CD4-positive, alpha-beta T cell treated with Interferon alpha-2 for 1 hour (primary cell): Measurements from ENCODE around the gene IKZF3.
A peak's percentile ranks its signal among the peaks of the same experiment; 100 is the strongest.
"Not testable (repeated sequence)": the region's sequence is repeated elsewhere in the genome, so short reads cannot be mapped to it uniquely, and the experiment has no call there.

Experiments used
- DNase-seq, 2 donors: peaks; one replicate each; pipeline ENCODE4 v3.0.0-alpha.2; 2020 to 2022

The IKZF3 gene

GRCh38 chr17:39754958-39755553 lies 109.1 kb downstream of the IKZF3 start:
- DNase-seq, result no peak

GRCh38 chr17:39754161-39754957 lies 109.8 kb downstream of the IKZF3 start:
- DNase-seq, result peak; percentile 99

- DNase-seq, result peak; percentile 79 to 84
These were observed 110.5 kb downstream of the IKZF3 start for GRCh38 chr17:39753514-39754160.

GRCh38 chr17:39752241-39752881 lies 111.8 kb downstream of the IKZF3 start:
- DNase-seq, result no peak

GRCh38 chr17:39751637-39752036 lies 112.5 kb downstream of the IKZF3 start:
- no peak for DNase-seq

- DNase-seq, result no peak
These were observed 113.0 kb downstream of the IKZF3 start for GRCh38 chr17:39751016-39751543.

- DNase-seq, result no peak
These were observed 113.7 kb downstream of the IKZF3 start for GRCh38 chr17:39750131-39751015.

GRCh38 chr17:39748444-39749034 lies 115.6 kb downstream of the IKZF3 start:
- DNase-seq, result not testable (repeated sequence)

- DNase-seq, result no peak
These were observed 116.4 kb downstream of the IKZF3 start for GRCh38 chr17:39747745-39748144.

- no peak for DNase-seq
These were observed 118.0 kb downstream of the IKZF3 start for GRCh38 chr17:39746145-39746461.

- no peak for DNase-seq
These were observed 118.6 kb downstream of the IKZF3 start for GRCh38 chr17:39745335-39746144.

GRCh38 chr17:39744836-39745215 lies 119.3 kb downstream of the IKZF3 start:
- no peak for DNase-seq

GRCh38 chr17:39744075-39744835 lies 119.9 kb downstream of the IKZF3 start:
- DNase-seq, result no peak

- DNase-seq, result no peak
These were observed 121.2 kb downstream of the IKZF3 start for GRCh38 chr17:39742856-39743436.

- DNase-seq, result no peak
These were observed 121.8 kb downstream of the IKZF3 start for GRCh38 chr17:39742126-39742855.

- no peak for DNase-seq
These were observed 123.6 kb downstream of the IKZF3 start for GRCh38 chr17:39740357-39741111.

- DNase-seq, result no peak
These were observed 124.2 kb downstream of the IKZF3 start for GRCh38 chr17:39739885-39740356.
